Spleen (tissue), 11 donors: Measurements from ENCODE around the gene PEX5L. TPM values are rescaled to one million over a fixed set of nuclear protein-coding genes. Genes with fewer than 3 reads are reported as not detected.

ENCODE experiments used
- DNase-seq: peaks from one replicate; pipeline ENCODE4 v3.0.0-alpha.2; 2020
- H3K27ac ChIP-seq, 8 donors: fragments of 200-600 bp; sonication (generic) in 7 of 8; 1 replicate in 4 of 8; 2 replicates in 4 of 8; pipeline versions ENCODE4 v1.5.0 to v1.8.0; 2016 to 2021; ENCODE audit warnings: inconsistent platforms in 4 of 8, mild to moderate bottlenecking in 4 of 8, moderate library complexity in 1 of 8
- H3K27me3 ChIP-seq, 7 donors: fragments of 200-600 bp; sonication (generic) in 6 of 7; replicated peaks in 1 of 7; 1 replicate in 4 of 7; 2 replicates in 3 of 7; pipeline versions ENCODE4 v1.5.0 to v1.8.0; 2016 to 2021; ENCODE audit warnings: inconsistent platforms in 3 of 7, mild to moderate bottlenecking in 1 of 7
- H3K36me3 ChIP-seq, 6 donors: fragments of 200-600 bp; sonication (generic) in 5 of 6; 1 replicate in 4 of 6; 2 replicates in 2 of 6; pipeline versions ENCODE4 v1.5.0 to v1.8.0; 2016 to 2021; ENCODE audit warnings: inconsistent platforms in 2 of 6
- H3K4me1 ChIP-seq, 6 donors: fragments of 200-600 bp; sonication (generic) in 5 of 6; 1 replicate in 3 of 6; 2 replicates in 3 of 6; pipeline versions ENCODE4 v1.5.0 to v1.8.0; 2016 to 2021; ENCODE audit warnings: inconsistent platforms in 3 of 6
- H3K4me3 ChIP-seq, 8 donors: fragments of 200-600 bp; sonication (generic) in 7 of 8; 1 replicate in 4 of 8; 2 replicates in 4 of 8; pipeline versions ENCODE4 v1.5.0 to v1.8.0; 2016 to 2021; ENCODE audit warnings: inconsistent platforms in 4 of 8, mild to moderate bottlenecking in 4 of 8, moderate library complexity in 2 of 8
- H3K9me3 ChIP-seq, 8 donors: fragments of 200-600 bp; sonication (generic) in 7 of 8; 1 replicate in 4 of 8; 2 replicates in 4 of 8; pipeline versions ENCODE4 v1.5.0 to v1.8.0; 2016 to 2021; ENCODE audit warnings: inconsistent platforms in 4 of 8
- POLR2A ChIP-seq, 3 donors: fragments of 450-650 bp; IDR thresholded peaks; one replicate each; pipeline ENCODE4 v1.5.1; 2017; ENCODE audit warnings: antibody characterized with exemption in 3 of 3, mild to moderate bottlenecking in 1 of 3
- POLR2AphosphoS5 ChIP-seq, 3 donors: sonication (generic); formaldehyde crosslinking; IDR thresholded peaks; one replicate each; pipeline ENCODE4 v1.5.1; 2017; ENCODE audit warnings: antibody characterized with exemption in 3 of 3
- WGBS, 5 donors: extraction: QIAGEN DNeasy Blood & Tissue Kit in 3 of 5; methylation state at CpG; one replicate each; pipeline versions ENCODE4 v1.1.5 to v1.1.7; 2013 to 2018; 5-methylcytosine and 5-hydroxymethylcytosine counted together
- intact Hi-C: fragments of 100-400 bp; cut with DNase I; formaldehyde crosslinking; loops from one replicate; pipeline ENCODE4 v1.15.0; 2023; ENCODE audit warnings: low total_unique reads
- polyA plus RNA-seq, 3 donors: library from polyadenylated mRNA; stranded (reverse); fragments of 200-250 nt; gene quantifications; one replicate each; pipeline ENCODE4 v1.2.1, GENCODE V29; 2013
- total RNA-seq, 7 donors: library from RNA; depleted of rRNA in 3 of 7; stranded (reverse); fragments of >200 nt in 3 of 7; fragmentation: NEBNext Ultra II Directional in 4 of 7; extraction: Animal tissue kit (Norgen Biotek cat#: 25700) in 4 of 7; gene quantifications; one replicate each; pipeline versions ENCODE4 v1.1.0 to v1.2.1, GENCODE V29; 2016 to 2021
- TF ChIP-seq, protein P1 (sequence below), 11 experiments: fragments of 200-600 bp in 7 of 11; fragments of 450-650 bp in 4 of 11; sonication (generic) in 4 of 11; IDR thresholded peaks in 8 of 11; conservative IDR thresholded peaks in 3 of 11; 1 replicate in 7 of 11; 2 replicates in 4 of 11; pipeline versions ENCODE4 v1.4.0 to v1.8.0; 2016 to 2021; ENCODE audit warnings: antibody characterized with exemption in 11 of 11, inconsistent platforms in 4 of 11, mild to moderate bottlenecking in 1 of 11
- donor health status: healthy with polysubstance abuse.
- donor health status: DM: no; HTN: no; CAD: no; lungs with moderate emphysema.
- donor health status: DM: no; HTN: no; CAD: no.
- donor health status: Bipolar disorder and iron deficiency.
- donor health status: healthy.
- donor health status: DM: no; HTN: no; CAD: no.
- donor health status: DM: yes; HTN: yes; CAD: no.

The PEX5L gene
- total and polyA plus RNA-seq, 10 donors = under 0.01 to 0.55 (median 0.02) TPM; not detected in 7

DNA sequence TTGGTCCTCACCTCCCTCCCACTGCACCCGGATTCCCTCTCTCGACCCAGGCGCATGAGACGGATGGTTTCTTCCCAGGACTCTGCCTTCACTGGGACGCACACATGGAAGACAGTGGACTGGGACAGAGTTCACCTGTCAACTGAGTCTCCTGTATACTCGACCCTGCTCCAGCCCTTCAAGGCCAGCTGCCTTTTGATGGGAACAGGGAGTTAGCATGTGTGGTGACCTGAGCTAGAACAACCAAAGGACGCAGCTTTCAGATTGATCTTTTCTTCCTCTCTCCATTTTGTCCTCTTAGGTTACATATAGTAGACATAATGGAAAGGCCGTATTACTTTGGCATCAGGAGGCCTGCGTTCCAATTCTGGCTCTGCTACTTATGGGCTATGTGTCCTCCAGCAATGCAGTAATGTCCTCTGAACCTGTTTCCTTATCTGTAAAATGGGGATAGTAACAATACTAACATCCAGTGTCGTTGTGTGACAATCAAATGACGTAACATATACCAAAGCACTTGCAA lies 94.1 kb downstream of the PEX5L start:
- TF ChIP-seq POLR2A (IDR thresholded peaks at IDR 0.05) (no peak), POLR2AphosphoS5 (IDR thresholded peaks at IDR 0.05) (no peak)
- TF ChIP-seq, protein P1, sequence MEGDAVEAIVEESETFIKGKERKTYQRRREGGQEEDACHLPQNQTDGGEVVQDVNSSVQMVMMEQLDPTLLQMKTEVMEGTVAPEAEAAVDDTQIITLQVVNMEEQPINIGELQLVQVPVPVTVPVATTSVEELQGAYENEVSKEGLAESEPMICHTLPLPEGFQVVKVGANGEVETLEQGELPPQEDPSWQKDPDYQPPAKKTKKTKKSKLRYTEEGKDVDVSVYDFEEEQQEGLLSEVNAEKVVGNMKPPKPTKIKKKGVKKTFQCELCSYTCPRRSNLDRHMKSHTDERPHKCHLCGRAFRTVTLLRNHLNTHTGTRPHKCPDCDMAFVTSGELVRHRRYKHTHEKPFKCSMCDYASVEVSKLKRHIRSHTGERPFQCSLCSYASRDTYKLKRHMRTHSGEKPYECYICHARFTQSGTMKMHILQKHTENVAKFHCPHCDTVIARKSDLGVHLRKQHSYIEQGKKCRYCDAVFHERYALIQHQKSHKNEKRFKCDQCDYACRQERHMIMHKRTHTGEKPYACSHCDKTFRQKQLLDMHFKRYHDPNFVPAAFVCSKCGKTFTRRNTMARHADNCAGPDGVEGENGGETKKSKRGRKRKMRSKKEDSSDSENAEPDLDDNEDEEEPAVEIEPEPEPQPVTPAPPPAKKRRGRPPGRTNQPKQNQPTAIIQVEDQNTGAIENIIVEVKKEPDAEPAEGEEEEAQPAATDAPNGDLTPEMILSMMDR (IDR thresholded peaks at IDR 0.05 in 8 of 11, conservative IDR thresholded peaks at IDR 0.05 in 3 of 11) = no peak
- Histone ChIP-seq H3K36me3 (no peaks in the 10 kb centered on the region), H3K4me3 (peak overlapping the region in 1 of 8 donors; percentile 41), H3K4me1 (peaks cover 0 to 5% (median 4%) of the 10 kb centered on the region in 6 donors), H3K27ac (no peak overlapping the region), H3K27me3 (peaks cover 0 to 19% (median 5%) of the 10 kb centered on the region in 7 donors), H3K9me3 (no peaks in the 10 kb centered on the region)
- WGBS, 5 donors = 49 to 63% (median 52%) methylated on average over 11 of the region's 11 CpGs
- no peak for DNase-seq
- intact Hi-C loops = no loop called here

DNA sequence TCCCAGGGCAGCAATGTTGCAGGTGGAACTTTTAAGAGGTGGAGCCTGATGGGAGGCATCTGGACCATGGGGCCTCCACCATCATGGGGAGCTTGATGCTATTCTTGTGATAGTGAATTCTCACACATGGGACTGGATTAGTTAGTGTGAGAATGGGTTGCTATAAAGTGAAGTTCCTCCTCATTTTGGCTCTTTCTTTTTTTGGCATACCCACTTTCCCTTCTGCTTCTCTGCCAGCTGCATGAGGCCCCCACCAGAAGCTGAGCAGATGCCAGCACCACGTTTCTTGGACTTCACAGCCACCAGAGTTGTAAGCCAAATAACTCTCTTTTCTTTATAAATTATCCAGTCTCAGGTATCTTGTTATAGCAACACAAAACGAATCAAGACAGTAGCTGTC lies 101.0 kb downstream of the PEX5L start:
- Histone ChIP-seq H3K4me1 (no peaks in the 10 kb centered on the region), H3K4me3 (no peak overlapping the region), H3K27ac (no peak overlapping the region), H3K36me3 (no peaks in the 10 kb centered on the region), H3K9me3 (no peaks in the 10 kb centered on the region), H3K27me3 (no peaks in the 10 kb centered on the region)
- 58 to 69% (median 64%) methylated on average over 2 of the region's 2 CpGs for WGBS, 5 donors
- no peak for DNase-seq
- intact Hi-C loops = no loop called here
- TF ChIP-seq POLR2A (IDR thresholded peaks at IDR 0.05) (no peak), POLR2AphosphoS5 (IDR thresholded peaks at IDR 0.05) (no peak)
- TF ChIP-seq, protein P1 (IDR thresholded peaks at IDR 0.05 in 8 of 11, conservative IDR thresholded peaks at IDR 0.05 in 3 of 11) = no peak

DNA sequence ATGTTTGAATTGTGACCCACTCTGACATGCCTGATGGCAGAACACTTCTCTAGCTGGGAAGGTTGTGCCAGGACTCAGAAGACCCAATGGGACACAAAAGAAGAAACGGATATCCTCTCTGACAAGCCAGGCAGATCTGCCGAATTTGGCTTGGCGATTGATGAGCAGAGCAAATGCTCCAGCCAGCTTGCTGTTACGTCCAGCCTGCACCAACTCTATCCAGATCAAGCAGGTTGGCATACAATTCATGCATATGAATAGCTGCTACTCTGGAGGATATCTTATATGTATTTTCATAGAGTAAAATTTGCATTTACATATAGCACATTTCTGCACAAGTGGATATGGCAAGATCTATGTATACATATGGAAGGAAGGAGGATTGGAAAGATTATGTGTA lies 102.8 kb downstream of the PEX5L start:
- Histone ChIP-seq H3K27ac (no peak overlapping the region), H3K36me3 (no peaks in the 10 kb centered on the region), H3K4me3 (no peak overlapping the region), H3K27me3 (no peaks in the 10 kb centered on the region), H3K4me1 (no peaks in the 10 kb centered on the region), H3K9me3 (no peaks in the 10 kb centered on the region)
- TF ChIP-seq POLR2AphosphoS5 (IDR thresholded peaks at IDR 0.05) = no peak
- no peak for TF ChIP-seq POLR2A (IDR thresholded peaks at IDR 0.05)
- TF ChIP-seq, protein P1 (IDR thresholded peaks at IDR 0.05 in 8 of 11, conservative IDR thresholded peaks at IDR 0.05 in 3 of 11) = no peak
- 71 to 89% (median 84%) methylated on average over 4 of the region's 4 CpGs for WGBS, 5 donors
- no peak for DNase-seq
- intact Hi-C loops = no loop called here

DNA sequence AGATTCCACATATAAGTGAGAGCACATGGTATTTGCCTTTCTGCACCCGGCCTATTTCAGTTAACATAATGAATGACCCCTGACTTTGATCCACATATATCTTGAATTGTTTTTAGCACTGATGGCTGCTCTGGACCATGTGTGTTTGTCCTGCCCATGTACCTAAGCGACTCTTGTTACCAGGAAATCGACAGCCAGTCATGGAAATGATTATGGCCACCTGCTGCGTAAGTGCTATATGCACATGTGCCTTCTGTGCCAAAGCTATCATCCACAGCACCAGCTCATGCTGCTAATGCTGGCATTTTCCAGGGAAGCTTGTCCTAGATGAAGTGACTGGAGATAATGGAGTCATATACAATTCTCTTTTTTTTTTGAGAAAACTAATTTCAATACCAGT lies 103.7 kb downstream of the PEX5L start:
- Histone ChIP-seq H3K4me3 (no peak overlapping the region), H3K9me3 (no peaks in the 10 kb centered on the region), H3K27me3 (no peaks in the 10 kb centered on the region), H3K27ac (no peak overlapping the region), H3K4me1 (no peaks in the 10 kb centered on the region), H3K36me3 (no peaks in the 10 kb centered on the region)
- WGBS, 5 donors = 85 to 90% (median 86%) methylated on average over 4 of the region's 4 CpGs
- TF ChIP-seq POLR2AphosphoS5 (IDR thresholded peaks at IDR 0.05) (no peak), POLR2A (IDR thresholded peaks at IDR 0.05) (no peak)
- TF ChIP-seq, protein P1 (IDR thresholded peaks at IDR 0.05 in 8 of 11, conservative IDR thresholded peaks at IDR 0.05 in 3 of 11) = no peak
- intact Hi-C loops = no loop called here
- no peak for DNase-seq
